Body of pancreas (tissue), 4 donors: ENCODE measurements around the gene ITM2C. TPM values are rescaled to one million over a fixed set of nuclear protein-coding genes. Genes with fewer than 3 reads are reported as not detected.
A peak's percentile ranks its signal among the peaks of the same experiment; 100 is the strongest.

Source experiments
- ATAC-seq: fragments of 150-250 bp; one replicate; pipeline ENCODE4 v1.9.1; 2016
- DNase-seq, 4 donors: peaks; one replicate each; pipeline ENCODE4 v3.0.0-alpha.2; 2019
- H3K27ac ChIP-seq, 4 donors: fragments of 200-600 bp; sonication (generic); 1 replicate in 3 of 4; 2 replicates in 1 of 4; pipeline versions ENCODE4 v1.5.1 to v1.6.1; 2016 to 2019; ENCODE audit warnings: mild to moderate bottlenecking in 1 of 4, mixed read lengths in 1 of 4, moderate library complexity in 1 of 4
- H3K27me3 ChIP-seq, 2 donors: fragments of 200-600 bp; sonication (generic); one replicate each; pipeline ENCODE4 v1.6.0; 2016; ENCODE audit warnings: mild to moderate bottlenecking in 1 of 2
- H3K36me3 ChIP-seq, 2 donors: fragments of 200-600 bp; sonication (generic); replicated peaks in 1 of 2; 2 replicates each; pipeline ENCODE4 v1.5.1; 2016; ENCODE audit warnings: low read depth in 2 of 2; ENCODE audit not compliant: insufficient read depth in 1 of 2
- H3K4me1 ChIP-seq: fragments of 200-600 bp; sonication (generic); one replicate; pipeline ENCODE4 v1.6.0; 2016
- H3K4me3 ChIP-seq, 2 donors: fragments of 200-600 bp; sonication (generic); 1 replicate in 1 of 2; 2 replicates in 1 of 2; pipeline ENCODE4 v1.5.1; 2016 to 2019
- H3K9me3 ChIP-seq, 3 donors: fragments of 200-600 bp; sonication (generic); 1 replicate in 2 of 3; 2 replicates in 1 of 3; pipeline ENCODE4 v1.5.1; 2016
- POLR2A ChIP-seq, 3 donors: fragments of 450-650 bp; IDR thresholded peaks; one replicate each; pipeline ENCODE4 v1.6.1; 2016; ENCODE audit warnings: antibody characterized with exemption in 3 of 3, mild to moderate bottlenecking in 2 of 3
- WGBS, 2 donors: methylation state at CpG; one replicate each; pipeline ENCODE4 v1.1.5; 2017; 5-methylcytosine and 5-hydroxymethylcytosine counted together
- intact Hi-C: fragments of 100-400 bp; cut with DNase I; formaldehyde crosslinking; loops from one replicate; pipeline ENCODE4 v1.15.1; 2023
- total RNA-seq, 2 donors: library from RNA; depleted of rRNA; stranded (reverse); fragments of >200 nt; gene quantifications; one replicate each; pipeline ENCODE4 v1.1.0, GENCODE V29; 2016
- TF ChIP-seq, protein P1 (sequence below), 7 experiments: fragments of 450-650 bp in 4 of 7; fragments of 200-600 bp in 3 of 7; sonication (generic) in 3 of 7; IDR thresholded peaks; one replicate each; pipeline ENCODE4 v1.5.1; 2016 to 2019; ENCODE audit warnings: antibody characterized with exemption in 7 of 7

The ITM2C gene
- total RNA-seq, 2 donors from 2014 or later: 32.9 to 43.8 TPM

DNA sequence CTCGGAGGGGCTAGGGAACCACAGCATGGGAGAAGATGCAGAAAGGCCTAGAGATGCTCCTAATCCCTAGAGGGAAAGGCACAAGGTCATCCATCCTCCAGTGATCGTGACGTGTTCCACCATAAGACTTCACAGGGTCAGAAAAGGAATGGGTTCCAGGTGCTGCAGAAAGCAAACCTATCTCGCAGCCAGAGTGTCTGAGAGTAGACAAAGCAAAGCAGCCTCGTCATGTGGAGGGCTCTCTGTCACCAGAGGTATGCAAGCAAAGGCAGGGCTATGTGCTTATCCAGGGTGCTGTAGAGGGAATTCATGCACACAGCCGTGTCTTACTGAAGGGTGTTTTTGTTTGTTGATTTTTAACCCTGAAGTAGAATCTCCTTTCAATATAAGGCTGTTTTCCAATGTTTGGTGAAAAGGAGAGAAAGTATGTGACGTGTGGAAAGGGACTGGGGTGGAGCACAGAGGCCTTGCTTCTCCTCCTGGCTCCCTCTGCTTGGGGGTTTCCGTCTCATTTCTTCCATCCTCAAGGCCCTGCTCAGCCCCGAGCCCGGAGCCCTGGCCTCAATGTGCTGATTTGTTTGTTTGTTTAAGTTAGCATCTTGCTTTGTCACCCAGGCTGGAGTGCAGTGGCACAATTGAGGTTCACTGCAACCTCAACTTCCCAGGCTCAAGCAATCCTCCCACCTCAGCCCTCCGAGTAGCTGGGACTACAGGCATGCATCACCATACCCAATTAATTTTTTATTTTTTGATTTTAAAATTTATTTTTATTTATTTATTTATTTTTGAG, 57.3 kb downstream of the ITM2C start:
- no peaks in the 10 kb centered on the region for H3K9me3 ChIP-seq
- no peaks in the 10 kb centered on the region for H3K27me3 ChIP-seq
- no peak for ATAC-seq
- no peaks in the 10 kb centered on the region for H3K4me1 ChIP-seq
- intact Hi-C loops: no loop called here
- no peak overlapping the region for H3K4me3 ChIP-seq
- no peak overlapping the region for H3K27ac ChIP-seq
- 69% methylated on average over 11 of the region's 11 CpGs for WGBS, 2 donors
- no peaks in the 10 kb centered on the region for H3K36me3 ChIP-seq
- DNase-seq: no peak
- TF ChIP-seq, protein P1, sequence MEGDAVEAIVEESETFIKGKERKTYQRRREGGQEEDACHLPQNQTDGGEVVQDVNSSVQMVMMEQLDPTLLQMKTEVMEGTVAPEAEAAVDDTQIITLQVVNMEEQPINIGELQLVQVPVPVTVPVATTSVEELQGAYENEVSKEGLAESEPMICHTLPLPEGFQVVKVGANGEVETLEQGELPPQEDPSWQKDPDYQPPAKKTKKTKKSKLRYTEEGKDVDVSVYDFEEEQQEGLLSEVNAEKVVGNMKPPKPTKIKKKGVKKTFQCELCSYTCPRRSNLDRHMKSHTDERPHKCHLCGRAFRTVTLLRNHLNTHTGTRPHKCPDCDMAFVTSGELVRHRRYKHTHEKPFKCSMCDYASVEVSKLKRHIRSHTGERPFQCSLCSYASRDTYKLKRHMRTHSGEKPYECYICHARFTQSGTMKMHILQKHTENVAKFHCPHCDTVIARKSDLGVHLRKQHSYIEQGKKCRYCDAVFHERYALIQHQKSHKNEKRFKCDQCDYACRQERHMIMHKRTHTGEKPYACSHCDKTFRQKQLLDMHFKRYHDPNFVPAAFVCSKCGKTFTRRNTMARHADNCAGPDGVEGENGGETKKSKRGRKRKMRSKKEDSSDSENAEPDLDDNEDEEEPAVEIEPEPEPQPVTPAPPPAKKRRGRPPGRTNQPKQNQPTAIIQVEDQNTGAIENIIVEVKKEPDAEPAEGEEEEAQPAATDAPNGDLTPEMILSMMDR (IDR thresholded peaks at IDR 0.05): no peak
- TF ChIP-seq POLR2A (IDR thresholded peaks at IDR 0.05): no peak

DNA sequence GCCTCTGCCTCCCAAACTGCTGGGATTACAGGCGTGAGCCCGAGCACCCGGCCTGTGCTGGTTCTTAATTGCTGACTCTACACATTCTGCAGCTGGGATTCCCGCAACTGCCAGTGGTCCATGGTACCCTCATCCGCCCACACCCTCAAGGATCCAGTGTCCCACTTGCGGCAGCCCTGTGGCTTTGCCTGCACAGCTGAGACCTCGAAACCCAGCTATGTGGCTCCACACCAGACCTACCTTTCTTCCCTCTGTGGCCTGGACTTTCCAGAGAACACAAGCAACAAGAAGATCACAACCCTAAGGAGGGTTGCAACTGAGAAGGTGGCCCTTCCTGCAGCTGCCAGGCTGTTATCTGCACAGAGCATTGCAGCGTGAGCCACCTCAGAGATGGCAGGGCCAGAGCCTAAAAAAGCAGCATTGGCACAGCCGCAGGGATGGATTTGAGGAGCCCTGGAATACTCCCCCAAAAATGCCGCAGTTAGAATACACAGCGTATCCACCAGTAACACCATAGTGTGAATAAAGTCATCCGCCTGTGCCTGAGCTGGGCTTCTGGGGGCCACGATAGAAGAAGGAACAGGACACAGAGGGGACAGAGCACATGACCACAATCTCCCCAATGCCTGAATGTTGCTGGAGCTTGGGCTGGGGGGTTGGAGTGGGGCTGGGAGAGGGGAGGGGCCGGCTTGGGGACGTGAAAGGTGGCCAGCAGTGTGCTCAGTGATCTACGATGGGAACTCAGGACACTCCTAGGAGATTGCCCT, 58.4 kb downstream of the ITM2C start:
- peak in 1 of 4 donors; percentile 7 for DNase-seq

DNA sequence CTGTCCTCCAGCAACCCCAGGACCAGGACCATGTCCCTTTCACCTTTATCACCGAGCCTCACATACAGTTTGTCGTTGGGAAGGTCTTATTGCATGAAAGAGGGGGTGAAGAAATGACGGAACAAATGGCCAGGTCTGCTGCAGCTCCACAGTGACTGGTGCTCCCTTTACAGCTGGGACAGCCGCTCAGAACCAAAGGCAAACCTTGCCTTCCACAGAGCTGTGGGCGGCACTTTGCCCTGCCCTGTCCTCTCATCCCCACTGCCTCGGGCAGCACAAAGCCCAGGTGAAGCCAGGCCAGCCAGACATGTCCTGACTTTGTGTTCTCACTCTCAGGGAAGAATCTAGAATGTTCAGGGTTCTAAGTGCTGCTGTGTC, 59.3 kb downstream of the ITM2C start:
- H3K36me3 ChIP-seq: no peaks in the 10 kb centered on the region
- DNase-seq: no peak
- ATAC-seq: no peak
- no peaks in the 10 kb centered on the region for H3K9me3 ChIP-seq
- 58 to 59% methylated on average over 4 to 6 of the region's 6 CpGs for WGBS, 2 donors
- H3K4me3 ChIP-seq: no peak overlapping the region
- H3K4me1 ChIP-seq: no peaks in the 10 kb centered on the region
- intact Hi-C loops: no loop called here
- H3K27ac ChIP-seq: no peak overlapping the region
- H3K27me3 ChIP-seq: no peaks in the 10 kb centered on the region
- TF ChIP-seq POLR2A (IDR thresholded peaks at IDR 0.05): no peak
- TF ChIP-seq, protein P1 (IDR thresholded peaks at IDR 0.05): no peak

More for the DNA sequence above, 58.4 kb downstream of the ITM2C start:
- TF ChIP-seq, protein P1 (IDR thresholded peaks at IDR 0.05): no peak
- no peak for TF ChIP-seq POLR2A (IDR thresholded peaks at IDR 0.05)
- H3K4me1 ChIP-seq: no peaks in the 10 kb centered on the region
- H3K9me3 ChIP-seq: no peaks in the 10 kb centered on the region
- ATAC-seq: no peak
- H3K27me3 ChIP-seq: no peaks in the 10 kb centered on the region
- WGBS, 2 donors: 71 to 81% methylated on average over 14 to 16 of the region's 16 CpGs
- no peak overlapping the region for H3K4me3 ChIP-seq
- no peak overlapping the region for H3K27ac ChIP-seq
- no peaks in the 10 kb centered on the region for H3K36me3 ChIP-seq
- intact Hi-C loops: no loop called here

DNA sequence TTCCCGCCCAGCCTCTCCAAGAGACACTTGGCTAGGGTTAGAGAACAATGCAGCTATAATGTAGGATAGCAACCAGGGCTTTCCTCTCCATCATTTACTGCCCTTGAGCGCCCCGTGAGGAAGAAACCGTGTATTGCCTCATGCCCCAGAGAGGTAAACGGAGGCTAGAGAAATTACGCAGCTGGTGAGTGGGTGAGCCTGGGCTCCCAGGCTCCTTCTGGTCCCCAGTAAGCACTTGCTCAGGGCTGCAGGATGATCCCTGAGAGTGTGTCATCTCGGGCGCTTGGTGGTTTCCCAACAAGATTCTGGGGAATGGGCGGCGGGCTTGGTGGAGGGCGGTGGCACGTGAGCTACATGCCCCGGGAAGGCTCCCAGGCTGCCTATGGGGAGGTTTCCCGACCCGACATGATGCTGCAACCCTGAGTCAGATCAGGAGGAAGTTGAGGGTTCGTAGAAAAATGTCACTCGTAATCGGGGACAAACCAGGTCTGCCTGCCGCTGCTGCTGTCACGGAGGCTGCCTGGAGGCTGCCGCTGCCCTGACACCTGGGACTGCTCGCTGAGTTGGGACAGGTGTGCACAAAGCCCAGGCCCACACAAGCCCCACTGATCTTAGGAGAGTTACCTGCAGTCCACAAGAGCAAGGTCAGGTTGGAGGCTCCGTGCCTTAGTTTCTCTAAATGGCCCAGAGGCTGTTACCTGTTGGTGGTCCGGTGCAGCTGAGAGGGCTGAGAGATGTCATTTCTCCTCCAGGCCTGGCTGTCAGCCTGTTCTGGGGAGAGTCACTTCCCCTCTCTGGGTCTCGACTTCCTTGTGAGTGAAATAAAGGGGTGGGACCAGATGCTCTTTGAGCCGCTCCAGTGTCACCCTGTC, 60.0 kb downstream of the ITM2C start, which contains the start of gene GPR55:
GPR55 (minus strand) TSS at position 773 of the 872 bp plus-strand sequence. CDS start 14,280 bp downstream, outside the sequence.
- TF ChIP-seq, protein P1 (IDR thresholded peaks at IDR 0.05): no peak
- TF ChIP-seq POLR2A (IDR thresholded peaks at IDR 0.05): no peak
- Histone ChIP-seq H3K36me3 (no peaks in the 10 kb centered on the region), H3K27ac (no peak within 1 kb of the TSS), H3K27me3 (no peaks in the 10 kb centered on the region), H3K4me1 (no peaks in the 10 kb centered on the region), H3K4me3 (no peak within 1 kb of the TSS), H3K9me3 (no peaks in the 10 kb centered on the region)
- no peak for ATAC-seq
- WGBS, 2 donors: 39 to 53% methylated on average over 16 to 26 of the region's 26 CpGs
- intact Hi-C loops: no loop called here
- no peak for DNase-seq
